Motor neuron (in vitro differentiated cells): ENCODE data around the gene RNF208. TPM values are rescaled to one million over a fixed set of nuclear protein-coding genes. Genes with fewer than 3 reads are reported as not detected.

Experiments used
- ATAC-seq, 8 experiments: fragments of 200-7000 bp; cut with Tn5 transposase; replicated peaks in 6 of 8; 2 replicates each; pipeline ENCODE4 v1.8.0; 2021; ENCODE audit warnings: mild to moderate bottlenecking in 8 of 8, moderate library complexity in 8 of 8
- H3K27ac ChIP-seq, 2 donors: fragments of 250-450 bp; sonication (Bioruptor Pico); 2 replicates each; pipeline ENCODE4 v1.9.0; 2021; ENCODE audit warnings: antibody characterized with exemption in 2 of 2, mild to moderate bottlenecking in 2 of 2, moderate library complexity in 1 of 2
- H3K4me1 ChIP-seq, 2 donors: fragments of 250-450 bp; sonication (Bioruptor Pico); replicated peaks in 1 of 2; 2 replicates each; pipeline ENCODE4 v1.6.1; 2021; ENCODE audit warnings: antibody characterized with exemption in 2 of 2, mild to moderate bottlenecking in 2 of 2, moderate library complexity in 1 of 2
- H3K4me3 ChIP-seq, 5 donors: fragments of 250-450 bp; sonication (Bioruptor Pico); 2 replicates each; pipeline ENCODE4 v1.9.0; 2021; ENCODE audit warnings: antibody characterized with exemption in 5 of 5, mild to moderate bottlenecking in 5 of 5, moderate library complexity in 4 of 5
- WGBS, 10 experiments: fragments of 450-650 bp; shearing (Covaris generic); methylation state at CpG; one replicate each; pipeline ENCODE4 v1.0.0; 2022; 5-methylcytosine and 5-hydroxymethylcytosine counted together
- in situ Hi-C, 9 experiments: fragments of 400-800 bp; cut with MboI; loops; one replicate each; pipeline ENCODE4 v1.15.0; 2021; ENCODE audit warnings: low sequenced_read_pairs in 9 of 9, low pct_unique_long_range_greater_than_20kb in 2 of 9; ENCODE audit not compliant: unreplicated experiment in 9 of 9
- total RNA-seq, 8 experiments: library from RNA; unstranded; fragments of 300-600 nt; gene quantifications; 2 replicates each; pipeline versions ENCODE4 v1.2.3 to v1.2.4, GENCODE V29; 2022

RNF208 gene
- total RNA-seq, 8 experiments from 2014 or later: 0.41 to 7.0 (median 3.0) TPM

GRCh38 chr9:137233143-137233980 is 11.3 kb upstream of the RNF208 start:
- Histone ChIP-seq H3K4me3 (no peak overlapping the region), H3K4me1 (peaks cover 5 to 13% of the 10 kb centered on the region in 2 donors), H3K27ac (no peak overlapping the region)
- 50 to 60% methylated on average over 1 to 2 of the region's 40 CpGs; no CpG with 5 or more reads in 8 of the 10 experiments for WGBS, 10 experiments
- ATAC-seq: no peak
- in situ Hi-C loops: loop anchor here in 1 of 9 experiments (25.0 kb wide), 1 partner anchor 121 kb away; the partner anchor contains the start of gene DPP7

- in situ Hi-C loops: loop anchor here in 1 of 9 experiments (25.0 kb wide), 1 partner anchor 120 kb away; the partner anchor contains the start of gene DPP7
- peaks cover 5 to 13% of the 10 kb centered on the region in 2 donors for H3K4me1 ChIP-seq
- WGBS, 10 experiments: 0 to 87% methylated on average over 1 to 3 of the region's 24 CpGs; no CpG with 5 or more reads in 8 of the 10 experiments
- no peak for ATAC-seq
- no peak overlapping the region for H3K27ac ChIP-seq
- no peak overlapping the region for H3K4me3 ChIP-seq
Measured at GRCh38 chr9:137232510-137232909, 10.5 kb upstream of the RNF208 start.

DNA sequence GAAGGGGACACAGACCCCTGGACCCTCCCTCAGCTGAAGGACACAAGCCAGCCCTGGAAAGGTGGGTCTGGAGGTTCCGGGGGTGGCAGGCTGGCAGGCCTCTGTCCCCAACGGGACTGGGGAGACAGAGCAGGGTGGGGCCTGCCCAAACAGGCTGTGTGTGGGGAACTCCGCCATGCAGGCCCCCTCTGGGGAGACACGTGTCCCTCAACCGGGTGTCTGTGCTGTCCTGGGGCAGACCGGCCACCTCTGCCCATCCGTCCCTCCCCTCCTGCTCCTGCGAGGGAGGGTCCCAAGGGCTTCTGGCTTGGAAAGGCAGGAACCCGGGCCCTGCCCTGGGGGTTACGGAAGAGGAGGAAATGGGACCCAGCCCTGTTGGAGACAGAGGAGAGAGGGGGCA is 10.1 kb upstream of the RNF208 start:
- in situ Hi-C loops: loop anchor here in 1 of 9 experiments (25.0 kb wide), 1 partner anchor 120 kb away; the partner anchor contains the start of gene DPP7
- 70% methylated on average over 5 of the region's 10 CpGs; no CpG with 5 or more reads in 9 of the 10 experiments for WGBS, 10 experiments

DNA sequence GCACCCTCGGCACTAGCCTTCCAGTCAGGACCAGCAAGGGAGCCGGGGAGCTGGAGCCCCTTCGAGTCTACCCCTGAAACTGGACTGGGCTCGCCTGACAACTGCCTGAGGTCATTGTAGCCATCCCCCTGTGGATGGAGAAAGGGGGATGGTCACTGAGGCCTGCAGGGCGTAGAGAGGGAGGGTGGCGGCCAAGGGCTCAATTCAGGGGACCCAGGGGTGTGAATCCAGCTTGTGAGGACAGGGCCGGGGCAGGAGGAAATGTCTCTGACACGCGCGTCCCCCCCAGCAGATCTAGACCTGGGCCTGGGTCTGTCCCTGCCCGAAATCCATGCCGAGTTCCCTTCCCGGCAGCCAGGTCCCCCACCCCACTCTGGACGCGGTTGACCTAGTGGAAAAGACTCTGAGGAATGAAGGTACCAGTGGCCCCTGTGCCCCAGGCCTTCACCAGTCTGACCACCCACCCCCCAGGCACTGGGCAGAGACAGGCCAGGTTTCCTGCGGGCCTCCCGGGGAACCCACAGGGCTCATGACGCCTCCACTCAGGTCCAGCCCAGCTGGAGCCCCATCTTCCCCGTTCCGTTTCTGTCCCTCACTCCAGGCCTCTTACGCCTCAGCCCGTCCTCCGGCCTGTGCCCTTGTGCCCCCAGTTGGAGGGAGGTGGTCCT is 9.5 kb upstream of the RNF208 start:
- 60 to 87% methylated on average over 1 to 3 of the region's 23 CpGs; no CpG with 5 or more reads in 8 of the 10 experiments for WGBS, 10 experiments
- ATAC-seq: no peak
- in situ Hi-C loops: loop anchor here in 1 of 9 experiments (25.0 kb wide), 1 partner anchor 119 kb away; the partner anchor contains the start of gene DPP7
- peaks cover 0 to 5% of the 10 kb centered on the region in 2 donors for H3K4me1 ChIP-seq
- no peak overlapping the region for H3K27ac ChIP-seq
- H3K4me3 ChIP-seq: no peak overlapping the region

More for the DNA sequence above, 10.1 kb upstream of the RNF208 start:
- no peak for ATAC-seq
- Histone ChIP-seq H3K4me3 (no peak overlapping the region), H3K27ac (no peak overlapping the region), H3K4me1 (peaks cover 5 to 11% of the 10 kb centered on the region in 2 donors)

GRCh38 chr9:137230705-137231371 is 8.8 kb upstream of the RNF208 start, which contains the start of gene SLC34A3:
Gene SLC34A3 (plus strand): TSS chr9:137230901. CDS start chr9:137231703, 802 bp downstream.
- Histone ChIP-seq H3K4me3 (no peak within 1 kb of the TSS), H3K27ac (no peak within 1 kb of the TSS), H3K4me1 (peaks cover 0 to under 1% of the 10 kb centered on the region in 2 donors)
- WGBS, 10 experiments: 100% methylated on average over 1 to 2 of the region's 14 CpGs; no CpG with 5 or more reads in 8 of the 10 experiments
- in situ Hi-C loops: loop anchor here in 1 of 9 experiments (25.0 kb wide), 1 partner anchor 119 kb away; the partner anchor contains the start of gene DPP7
- ATAC-seq: no peak

DNA sequence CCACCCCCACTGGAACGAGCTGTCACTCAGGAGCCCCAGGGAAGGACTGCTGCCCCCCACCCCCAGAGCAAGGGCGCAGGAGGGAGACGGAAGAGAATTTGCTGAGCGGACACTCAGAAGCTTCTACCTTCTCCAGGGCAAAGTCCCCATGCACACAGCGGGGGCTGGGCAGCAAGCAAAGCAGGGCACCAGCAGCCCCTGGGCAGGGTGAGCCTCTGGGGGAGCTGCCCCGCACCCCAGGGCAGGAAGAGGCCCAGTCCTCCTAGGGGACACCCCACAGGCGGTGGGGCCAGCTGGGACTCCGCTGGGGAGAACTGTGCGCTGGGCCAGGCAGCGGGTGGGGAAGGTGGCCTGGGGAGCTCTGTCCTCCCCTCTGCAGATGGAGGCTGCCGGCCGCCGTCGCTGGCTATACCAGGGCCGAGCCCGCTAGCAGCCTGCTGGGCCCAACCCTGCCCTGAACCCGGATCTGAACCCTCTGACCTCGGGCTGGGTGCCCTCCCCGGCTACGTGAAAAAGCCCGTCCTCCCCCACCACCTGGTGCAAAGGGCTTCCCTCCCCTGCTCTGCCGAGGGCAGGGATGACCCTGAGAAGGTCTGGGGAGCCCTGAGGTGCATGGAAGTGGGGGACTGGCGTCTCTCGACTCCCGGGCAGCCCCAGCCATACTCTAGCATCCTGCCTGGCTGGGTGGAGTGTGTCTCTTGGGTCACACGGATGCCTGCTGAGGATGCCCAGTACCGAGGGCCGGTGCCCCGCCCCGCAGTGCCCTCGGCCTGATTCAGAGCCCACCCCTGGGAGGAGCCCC is 8.1 kb upstream of the RNF208 start:
- Histone ChIP-seq H3K4me1 (no peaks in the 10 kb centered on the region), H3K27ac (no peak overlapping the region), H3K4me3 (no peak overlapping the region)
- no peak for ATAC-seq
- whole genome bisulfite sequencing, 10 experiments: 20 to 85% (median 80%) methylated on average over 2 to 5 of the region's 31 CpGs; no CpG with 5 or more reads in 7 of the 10 experiments
- in situ Hi-C loops: loop anchor here in 1 of 9 experiments (25.0 kb wide), 1 partner anchor 118 kb away; the partner anchor contains the start of gene DPP7

DNA sequence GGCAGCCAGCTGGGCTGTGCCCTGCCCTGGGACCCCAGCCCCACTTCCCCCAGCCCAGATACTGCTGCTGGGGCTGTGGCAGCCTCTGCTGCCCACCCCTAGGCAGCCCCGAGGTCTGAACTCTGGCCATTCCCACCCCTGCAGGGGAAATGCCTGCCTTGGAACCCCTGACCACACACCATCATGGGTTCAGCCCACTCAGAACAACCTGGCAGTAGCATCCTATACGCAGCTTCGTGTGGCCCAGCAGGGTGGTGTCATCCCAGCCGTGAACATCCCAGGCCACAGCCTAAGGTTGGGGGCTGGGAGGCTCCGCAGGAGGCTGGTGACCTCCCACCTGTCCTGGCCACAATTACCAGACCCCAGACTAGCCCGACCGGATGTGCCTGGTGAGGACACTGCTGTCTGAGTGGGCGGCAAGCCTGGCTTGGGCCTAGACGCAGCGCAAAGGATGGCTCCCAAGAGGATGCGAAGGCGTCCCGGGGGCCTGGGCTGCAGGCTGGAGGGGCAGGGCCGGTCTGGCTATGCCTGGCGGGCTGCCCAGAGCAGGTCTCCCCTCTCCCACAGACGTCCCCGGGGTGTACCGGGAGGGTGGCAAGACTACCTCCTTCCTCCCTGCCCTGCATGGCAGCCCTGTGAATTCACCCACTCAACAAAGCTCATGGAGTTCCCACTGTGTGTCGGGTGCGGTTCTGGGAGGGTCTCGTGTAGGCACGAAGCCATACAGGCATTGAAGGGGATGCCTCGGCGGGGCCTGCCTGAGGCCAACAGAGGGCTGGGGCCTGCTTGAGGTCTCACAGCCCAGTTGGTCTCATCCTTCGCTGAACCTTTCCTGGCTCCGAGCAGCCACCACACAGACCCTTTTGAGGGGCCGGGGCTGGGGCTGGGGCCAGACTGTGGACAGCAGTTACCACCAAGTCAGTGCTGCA is 7.2 kb upstream of the RNF208 start:
- H3K4me1 ChIP-seq: peaks cover under 1 to 1% of the 10 kb centered on the region in 2 donors
- 85% methylated on average over 14 of the region's 27 CpGs; no CpG with 5 or more reads in 9 of the 10 experiments for WGBS, 10 experiments
- no peak overlapping the region for H3K27ac ChIP-seq
- H3K4me3 ChIP-seq: no peak overlapping the region
- in situ Hi-C loops: loop anchor here in 1 of 9 experiments (25.0 kb wide), 1 partner anchor 117 kb away; the partner anchor contains the start of gene DPP7
- ATAC-seq: no peak

DNA sequence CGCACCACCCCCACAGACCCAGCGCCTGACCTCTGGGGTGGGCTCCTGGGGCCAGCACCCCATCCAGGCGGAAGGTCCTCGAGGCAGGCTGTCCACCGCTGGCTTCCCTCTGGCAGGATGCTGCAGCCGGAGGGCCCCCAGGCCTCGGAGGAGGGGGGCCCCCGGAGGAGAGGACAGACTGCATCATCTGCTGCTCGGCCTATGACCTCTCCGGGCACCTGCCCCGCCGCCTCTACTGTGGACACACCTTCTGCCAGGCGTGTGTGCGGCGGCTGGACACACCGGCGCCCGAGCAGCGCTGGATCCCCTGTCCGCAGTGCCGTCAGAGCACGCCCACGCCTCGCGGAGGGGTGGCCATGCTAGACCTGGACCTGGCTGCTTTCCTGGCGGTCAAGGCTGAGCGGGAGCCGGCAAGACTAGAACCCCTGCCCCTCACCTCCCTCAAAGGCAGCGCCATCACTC is 6.5 kb upstream of the RNF208 start:
- ATAC-seq: no peak
- peaks cover 3 to 4% of the 10 kb centered on the region in 2 donors for H3K4me1 ChIP-seq
- no peak overlapping the region for H3K27ac ChIP-seq
- H3K4me3 ChIP-seq: no peak overlapping the region
- no CpG with 5 or more reads among the region's 29 CpGs for WGBS, 10 experiments
- in situ Hi-C loops: loop anchor here in 1 of 9 experiments (25.0 kb wide), 1 partner anchor 116 kb away; the partner anchor contains the start of gene DPP7

GRCh38 chr9:137227853-137228505 is 5.9 kb upstream of the RNF208 start:
- Histone ChIP-seq H3K27ac (no peak overlapping the region), H3K4me1 (peaks cover 3 to 4% of the 10 kb centered on the region in 2 donors), H3K4me3 (no peak overlapping the region)
- in situ Hi-C loops: loop anchor here in 1 of 9 experiments (25.0 kb wide), 1 partner anchor 116 kb away; the partner anchor contains the start of gene DPP7
- ATAC-seq: no peak
- WGBS, 10 experiments: no CpG with 5 or more reads among the region's 18 CpGs

DNA sequence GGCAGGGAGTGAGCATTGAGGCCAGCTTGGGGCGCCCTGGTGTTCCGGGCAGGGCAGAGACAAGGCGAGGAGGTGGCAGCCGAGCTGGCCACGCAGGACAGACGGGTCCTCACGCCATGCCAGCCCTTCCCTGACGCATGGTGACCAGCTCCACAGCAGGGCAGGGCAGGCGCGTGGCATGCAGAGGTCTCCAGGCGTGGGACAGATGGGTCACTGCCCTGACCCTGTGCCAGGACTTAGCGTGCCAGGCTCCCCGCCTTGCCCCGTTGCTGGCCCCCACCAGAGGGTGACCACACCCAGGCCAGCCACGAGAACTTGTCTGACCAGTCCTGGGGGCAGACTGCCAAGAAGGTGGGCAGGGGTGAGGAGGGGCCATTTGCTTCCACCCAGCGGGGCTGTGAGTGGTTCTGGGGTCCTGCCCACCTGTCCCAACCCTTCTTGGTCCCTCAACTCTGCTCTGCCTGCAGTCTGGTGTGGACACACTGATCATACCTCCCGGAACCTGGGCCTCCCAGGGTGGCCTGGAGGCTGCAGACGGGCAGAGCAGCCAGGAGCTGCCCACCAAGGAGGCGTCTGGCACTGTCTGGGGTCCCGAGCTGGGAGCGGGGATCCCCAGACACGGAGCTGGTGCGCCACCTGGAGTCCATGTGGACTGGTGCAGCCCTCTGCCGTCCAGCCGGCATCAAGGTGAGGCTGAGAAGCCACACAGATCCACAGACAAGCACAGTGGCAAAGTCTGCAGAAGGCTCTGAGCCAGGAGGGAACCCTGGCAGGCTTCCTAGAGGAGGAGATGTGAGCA is 5.2 kb upstream of the RNF208 start, which contains the start of gene RNF224:
Gene RNF224, plus strand, starts transcription at position 449 of the 799 bp plus-strand sequence. CDS start 834 bp downstream, outside the sequence.
- no peak within 1 kb of the TSS for H3K27ac ChIP-seq
- peak; percentile 10 to 57 (median 26) for ATAC-seq
- in situ Hi-C loops: loop anchor here in 1 of 9 experiments (25.0 kb wide), 1 partner anchor 115 kb away; the partner anchor contains the start of gene DPP7
- peaks cover 3 to 10% of the 10 kb centered on the region in 2 donors for H3K4me1 ChIP-seq
- H3K4me3 ChIP-seq: no peak within 1 kb of the TSS
- 0 to 100% (median 10%) methylated on average over 1 to 3 of the region's 25 CpGs; no CpG with 5 or more reads in 4 of the 10 experiments for WGBS, 10 experiments
